TTC549 (cell line): ENCODE measurements around the gene SNX20.
A peak's percentile ranks its signal among the peaks of the same experiment; 100 is the strongest.

Experiments
- FAIRE-seq: peaks from 2 replicates; lab custom pipeline; 2012; peaks lifted over from hg19 to GRCh38; lab: Jason Lieb, UNC

Gene SNX20

DNA sequence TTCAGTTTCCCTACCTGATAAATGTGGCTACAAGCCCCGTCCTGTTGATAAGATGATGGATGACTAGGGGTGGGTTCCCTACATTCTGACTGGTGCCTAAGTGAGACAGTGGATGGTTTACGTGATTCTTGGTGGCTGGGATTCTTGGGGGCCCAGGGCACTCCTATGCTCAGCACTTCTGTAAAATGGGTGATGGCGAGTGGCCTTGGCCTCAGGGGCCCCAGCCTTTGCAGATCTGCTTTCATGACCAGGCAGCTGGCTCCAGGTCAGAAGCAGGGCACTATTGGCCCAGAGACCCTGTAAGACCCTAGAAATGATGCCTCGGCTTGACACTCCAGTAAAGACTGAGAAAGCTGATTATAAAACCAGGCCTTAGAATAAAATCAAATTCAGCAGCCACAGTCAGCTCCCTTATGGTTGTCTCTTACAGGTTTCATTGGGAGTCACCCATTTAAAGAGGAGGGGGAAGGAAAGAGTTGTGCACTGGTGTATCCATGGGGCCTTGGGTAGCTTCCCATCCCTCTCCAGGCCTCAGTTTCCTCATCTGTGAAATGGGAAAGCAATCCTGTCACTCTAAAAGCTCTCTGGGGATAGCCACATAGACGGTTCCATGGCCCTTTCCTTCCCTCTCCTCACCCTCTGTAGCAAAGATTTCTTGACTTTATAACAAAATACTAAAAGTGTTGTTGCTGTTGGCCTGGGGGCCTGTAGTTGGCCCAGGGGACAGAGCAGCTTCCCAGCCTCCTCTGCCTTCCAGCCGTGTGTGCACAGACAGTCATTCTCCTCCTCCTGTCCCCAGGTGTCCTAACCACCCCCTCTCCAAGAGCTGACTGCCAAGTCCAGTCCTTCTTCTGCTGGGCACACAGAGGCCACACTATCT, 1.2 kb downstream of the SNX20 start:
- no peak for FAIRE-seq

DNA sequence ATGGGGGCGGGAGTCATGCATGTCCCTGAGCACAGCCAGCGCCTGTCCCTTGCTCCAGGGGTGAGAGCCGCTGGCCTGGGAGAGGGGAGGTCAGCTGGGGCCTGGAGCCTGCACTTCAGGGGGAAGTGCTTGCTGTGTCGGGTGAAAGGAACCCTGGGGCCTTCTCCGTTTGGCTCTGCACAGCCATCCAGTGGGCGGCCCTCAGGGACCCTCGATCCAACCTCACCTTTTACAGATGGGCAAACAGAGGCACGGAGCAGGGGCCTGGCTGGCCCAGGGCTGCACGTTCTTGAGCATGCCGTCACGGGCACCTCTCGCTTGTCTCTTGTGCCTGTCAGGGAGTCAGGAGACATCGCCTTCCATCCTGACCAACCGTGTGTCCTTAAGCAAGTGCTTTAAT, 1.8 kb downstream of the SNX20 start:
- FAIRE-seq = no peak

DNA sequence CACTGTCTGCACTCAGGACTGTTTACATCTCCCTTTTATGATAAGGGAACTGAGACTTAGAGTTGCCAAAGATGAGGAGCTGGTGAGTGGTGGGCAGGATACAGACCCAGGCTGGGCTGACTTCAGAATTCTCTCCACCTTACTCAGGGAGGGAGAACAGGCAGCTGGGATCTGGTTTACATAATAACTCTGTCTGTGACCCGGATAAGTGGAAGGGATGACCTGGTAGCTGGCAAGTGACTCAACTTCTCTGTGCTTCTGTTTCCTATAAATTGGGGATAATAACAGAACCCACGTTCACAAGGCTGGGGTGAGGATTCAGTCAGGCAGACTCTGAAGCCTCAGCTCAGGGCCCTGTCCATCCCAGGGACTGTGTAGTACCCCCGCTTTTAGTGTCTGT, 2.6 kb downstream of the SNX20 start:
- no peak for FAIRE-seq

DNA sequence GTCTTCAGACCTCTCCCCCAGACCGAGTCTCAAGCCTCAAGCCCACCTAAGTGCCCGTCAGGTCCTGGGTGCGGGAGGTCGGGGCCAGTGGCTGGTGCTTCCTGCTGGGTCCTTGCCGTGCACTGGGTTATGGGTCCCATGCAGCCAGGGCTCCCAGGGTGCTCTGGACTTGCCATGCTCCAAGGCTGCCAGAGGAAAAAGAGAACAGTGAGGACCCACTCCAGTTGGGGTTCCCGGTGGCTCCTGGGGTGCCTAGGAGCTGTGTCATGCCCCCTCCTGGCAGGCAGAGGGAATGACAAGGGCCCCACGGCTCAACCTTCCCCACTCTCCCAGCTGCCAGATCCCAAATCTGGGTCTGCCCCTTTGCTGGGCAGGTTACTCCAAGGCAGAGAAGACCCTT, 3.8 kb downstream of the SNX20 start:
- FAIRE-seq = no peak

DNA sequence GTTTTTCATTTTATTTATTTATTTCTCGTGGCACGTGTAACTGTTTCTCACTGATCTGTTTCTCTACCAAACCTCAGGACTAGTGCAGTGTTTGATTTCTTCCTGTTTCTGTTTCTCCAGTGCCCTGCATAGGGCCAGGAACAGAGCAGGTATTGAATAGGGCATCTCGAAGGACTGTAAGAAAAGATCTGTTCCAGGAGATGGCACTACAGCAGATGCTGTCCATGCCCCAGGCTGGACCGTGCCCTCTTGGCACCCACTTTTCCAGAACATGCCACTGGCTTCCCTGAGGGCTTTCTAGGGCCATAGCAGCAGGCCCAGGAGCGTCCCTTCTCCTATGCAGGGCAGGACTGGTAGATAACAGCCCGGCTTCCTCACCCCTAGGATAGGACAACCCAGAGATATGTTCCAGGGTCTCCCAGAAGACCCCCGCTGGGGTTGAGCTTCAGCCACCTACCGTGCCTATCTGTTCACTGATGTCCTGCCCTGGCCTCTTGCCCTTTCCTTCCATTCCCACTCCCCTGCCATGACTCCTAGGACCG, 4.4 kb downstream of the SNX20 start:
- FAIRE-seq = no peak

DNA sequence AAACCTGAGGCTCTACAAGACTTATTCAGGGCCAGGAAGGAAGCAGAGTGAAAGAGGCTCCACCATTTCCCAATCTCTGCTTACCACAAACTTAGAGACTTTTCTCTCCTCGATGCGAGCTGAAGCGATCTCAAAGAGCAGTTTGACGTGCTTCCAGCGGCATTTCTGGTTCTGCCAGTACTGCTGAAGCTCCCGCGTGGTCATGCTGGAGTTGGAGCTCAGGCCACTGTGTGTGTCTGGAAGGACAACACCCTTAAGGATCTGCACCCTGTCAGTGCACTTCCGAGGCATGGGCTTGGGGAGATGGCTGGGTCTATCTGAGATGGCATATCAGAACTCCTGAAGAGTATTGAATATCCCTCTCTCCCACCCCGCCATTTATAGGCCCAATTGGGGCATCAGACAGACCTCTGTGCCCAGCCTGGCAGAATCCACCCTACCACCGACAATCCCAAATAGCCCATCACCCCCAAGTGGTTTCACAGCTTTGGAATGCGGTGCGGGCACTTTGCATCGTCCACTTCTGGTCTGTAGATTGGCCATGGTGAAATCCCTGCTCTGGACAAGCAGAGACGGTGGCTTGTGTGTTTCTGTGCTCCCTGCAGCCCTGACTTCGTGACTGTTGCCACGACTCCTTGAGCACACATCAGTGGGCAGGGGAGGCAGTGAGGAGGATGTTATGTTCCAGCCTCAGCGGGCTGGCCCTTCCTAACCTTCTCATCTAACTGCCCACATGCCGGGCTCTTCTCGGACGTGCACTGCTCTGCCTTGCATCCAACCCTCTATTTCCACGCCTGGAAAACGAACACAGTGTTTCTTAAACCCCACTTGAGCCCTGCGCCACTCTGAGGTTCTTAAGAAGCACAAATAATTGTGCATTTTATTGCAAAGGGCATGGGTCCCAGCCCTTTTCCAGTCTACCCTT, 5.2 kb downstream of the SNX20 start:
- no peak for FAIRE-seq

DNA sequence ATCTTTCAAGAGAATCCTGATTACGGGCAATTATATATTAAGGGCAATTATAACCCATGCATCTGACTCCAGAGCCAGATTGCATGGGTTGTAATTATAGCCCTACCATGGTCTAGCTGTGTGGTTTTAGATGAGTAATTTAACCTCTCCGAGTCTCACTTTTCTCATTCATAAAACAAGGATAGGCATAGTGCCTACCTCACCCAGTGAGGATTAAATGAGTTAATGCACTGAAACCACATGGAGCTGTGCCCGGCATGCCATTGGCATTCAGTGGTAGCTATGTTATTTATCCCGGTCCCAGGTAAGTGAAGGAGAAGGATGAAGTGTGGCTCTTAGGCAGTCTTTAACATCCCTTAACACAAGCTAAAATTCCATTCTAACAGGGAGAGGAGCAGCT, 6.3 kb downstream of the SNX20 start:
- FAIRE-seq = no peak

DNA sequence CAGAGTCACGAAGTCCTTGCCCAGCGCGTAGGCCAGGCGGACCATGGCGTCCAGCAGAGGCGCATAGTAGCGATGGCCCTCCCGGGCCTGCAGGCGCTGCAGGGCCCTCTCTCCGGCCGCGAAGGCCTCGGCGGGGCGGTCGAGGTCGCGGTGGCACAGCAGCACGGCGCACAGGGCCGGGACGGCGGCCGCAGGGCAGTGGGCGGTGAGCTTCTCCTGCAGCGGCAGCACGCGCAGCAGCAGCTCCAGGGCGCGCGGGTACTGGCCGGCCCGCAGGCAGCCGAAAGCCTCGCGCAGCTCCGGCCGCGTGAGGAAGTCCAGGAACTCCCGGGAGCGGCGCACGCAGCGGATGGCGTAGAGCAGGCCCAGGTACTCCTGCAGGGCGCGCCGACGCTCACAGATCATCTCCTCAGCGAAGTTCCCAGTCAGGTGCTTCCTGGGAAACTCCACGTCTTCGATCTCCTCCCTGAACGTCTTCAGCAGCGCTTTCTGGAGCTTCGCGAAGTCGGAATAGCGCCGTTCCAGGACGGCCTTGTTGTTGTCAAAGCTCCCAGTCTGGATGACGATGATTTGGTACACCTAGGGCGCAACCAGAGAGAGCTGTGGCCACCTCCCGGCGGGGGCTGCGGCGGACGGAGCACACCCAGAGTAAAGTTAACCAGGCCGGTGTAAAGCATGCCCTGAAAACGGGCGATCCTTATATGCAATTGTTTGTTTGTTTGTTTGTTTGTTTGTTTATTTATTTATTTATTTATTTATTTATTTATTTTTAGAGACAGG, 7.4 kb downstream of the SNX20 start:
- no peak for FAIRE-seq

DNA sequence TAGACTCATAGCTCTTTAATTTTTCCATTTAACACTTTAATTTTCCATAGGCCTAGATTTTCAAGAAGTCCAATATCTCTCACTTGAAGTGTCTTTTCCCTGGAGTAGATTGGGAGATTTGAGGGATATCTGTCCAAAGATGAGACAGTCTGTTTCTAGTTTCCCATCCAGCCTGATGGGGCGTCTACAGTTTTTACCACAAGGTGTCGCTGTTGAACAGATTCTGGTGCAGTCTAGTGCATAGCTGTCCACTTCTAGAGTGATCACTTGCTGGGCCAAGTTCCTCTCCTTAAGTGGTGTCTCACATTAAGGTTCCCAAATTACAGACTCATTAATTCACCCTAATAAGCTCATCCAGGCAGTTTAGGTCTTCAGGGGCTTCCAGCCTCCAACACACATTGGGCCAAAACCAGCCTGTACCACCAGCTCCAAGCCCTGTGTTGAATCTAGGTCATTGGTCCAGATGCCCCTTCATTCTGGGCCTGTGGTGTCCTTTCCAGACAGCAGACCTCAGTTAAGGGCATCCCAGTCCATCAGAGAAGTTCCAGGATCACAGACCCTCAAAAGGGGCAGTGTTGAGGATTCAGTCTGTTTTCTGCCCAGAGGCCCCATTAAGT, 9.4 kb downstream of the SNX20 start:
- FAIRE-seq = no peak

DNA sequence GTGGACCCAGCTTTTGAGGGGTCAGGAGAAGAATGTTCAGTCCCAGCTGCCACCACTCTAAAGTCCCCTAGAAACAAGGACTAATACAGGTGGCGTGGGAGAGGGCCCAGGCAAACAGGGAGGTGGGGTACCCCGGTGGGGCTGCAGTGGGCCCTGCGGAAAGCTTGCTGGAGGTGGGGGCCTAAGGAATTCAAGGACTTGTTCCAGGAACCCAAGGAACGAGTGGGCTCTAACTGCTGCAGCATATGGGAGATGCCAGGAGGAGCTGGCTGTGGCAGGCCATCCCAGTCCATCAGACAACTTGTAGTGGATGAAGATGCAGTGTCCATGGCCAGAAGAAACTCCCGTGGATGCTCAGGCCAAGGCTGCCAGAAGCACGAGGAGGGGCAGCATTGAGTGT, 10.6 kb downstream of the SNX20 start:
- no peak for FAIRE-seq

DNA sequence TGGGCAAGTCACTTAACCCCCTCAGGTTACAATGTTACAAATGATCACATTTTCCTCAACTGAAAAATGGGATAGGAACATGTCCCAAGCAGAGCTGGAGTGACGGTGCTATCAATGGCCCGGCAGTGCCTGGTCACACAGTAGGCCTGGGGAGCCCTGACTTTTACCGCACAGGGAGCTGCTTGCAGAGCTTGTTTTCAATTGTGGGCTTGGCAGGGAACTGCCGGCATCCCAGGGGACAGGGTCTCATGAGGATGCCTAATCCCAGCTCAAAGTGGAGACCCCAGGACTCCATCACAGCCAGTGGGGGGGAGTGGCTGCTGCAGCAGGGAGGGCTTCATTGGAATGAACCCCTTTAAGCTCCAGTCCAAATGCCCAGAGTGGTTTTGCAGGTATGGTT, 11.4 kb downstream of the SNX20 start:
- no peak for FAIRE-seq

DNA sequence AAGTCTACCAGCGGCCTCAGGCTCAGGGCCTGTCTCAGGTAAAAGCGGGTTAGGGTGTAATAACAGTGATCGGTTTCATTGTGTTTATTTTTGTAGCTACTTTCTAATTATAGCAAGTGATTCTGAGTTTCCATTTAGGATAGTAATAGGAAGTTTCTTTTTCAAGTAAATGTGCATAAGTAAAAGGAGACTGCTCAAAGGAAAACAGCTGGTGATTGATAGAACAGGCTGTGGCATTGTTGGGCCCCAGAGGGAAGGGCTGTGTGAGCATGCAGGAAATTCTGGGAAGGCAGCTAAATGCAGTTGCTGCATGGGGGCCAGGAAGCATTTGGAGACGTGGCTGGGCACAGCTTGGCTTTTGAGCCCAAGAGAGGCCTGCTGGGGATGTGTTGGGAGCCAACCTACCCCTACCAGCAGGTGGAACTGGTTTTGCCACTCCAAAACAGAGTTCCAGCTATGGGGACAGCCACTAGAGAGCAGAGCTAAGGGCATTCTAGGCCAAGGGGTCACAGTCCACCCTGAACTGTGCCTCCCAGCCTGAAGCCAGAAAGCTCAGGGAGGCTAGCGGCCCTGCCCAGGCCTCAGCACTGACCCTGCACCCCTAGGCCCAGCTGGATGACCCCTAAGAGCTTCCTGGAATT, 12.6 kb downstream of the SNX20 start:
- FAIRE-seq = no peak

DNA sequence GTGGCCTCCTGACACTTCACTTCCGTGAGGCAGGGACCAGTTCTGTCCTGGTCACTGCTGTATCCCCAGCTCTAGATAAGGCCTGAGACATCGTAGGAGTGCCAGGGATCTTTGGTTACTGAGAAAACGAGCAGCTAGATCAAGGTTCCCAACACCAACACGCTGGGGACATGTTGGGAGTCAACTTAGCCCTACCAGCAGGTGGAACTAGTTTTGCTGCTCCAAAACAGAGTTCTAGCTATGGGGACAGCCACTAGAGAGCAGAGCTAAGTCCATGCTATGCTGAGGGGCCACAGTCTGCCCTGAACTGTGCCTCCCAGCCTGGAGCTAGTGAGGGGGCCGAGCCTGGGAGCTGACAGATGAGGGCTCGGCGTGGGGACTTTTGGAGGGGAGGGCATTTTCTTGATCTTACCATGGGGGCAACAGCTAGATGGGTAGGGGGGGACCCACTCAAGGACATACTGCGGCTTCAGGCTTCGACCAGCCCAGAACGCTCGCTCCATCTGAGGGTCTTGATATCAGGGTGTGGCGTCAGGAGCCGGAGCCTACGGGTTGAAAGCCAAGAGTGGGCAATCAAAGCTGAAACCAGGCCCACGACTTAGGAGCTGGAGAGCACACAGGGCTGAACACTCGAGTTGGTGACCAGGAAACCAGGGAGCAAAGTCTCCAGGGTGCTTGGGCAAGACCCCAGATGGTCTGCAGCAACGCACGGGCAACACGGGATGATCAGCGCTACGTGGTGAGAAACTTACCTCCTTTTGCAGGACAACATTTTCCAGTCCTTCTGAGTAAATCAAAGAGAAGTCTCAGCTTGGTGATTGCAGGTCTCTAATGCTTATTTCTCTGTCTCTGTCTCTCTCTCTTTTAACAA, 13.4 kb downstream of the SNX20 start:
- FAIRE-seq = no peak

DNA sequence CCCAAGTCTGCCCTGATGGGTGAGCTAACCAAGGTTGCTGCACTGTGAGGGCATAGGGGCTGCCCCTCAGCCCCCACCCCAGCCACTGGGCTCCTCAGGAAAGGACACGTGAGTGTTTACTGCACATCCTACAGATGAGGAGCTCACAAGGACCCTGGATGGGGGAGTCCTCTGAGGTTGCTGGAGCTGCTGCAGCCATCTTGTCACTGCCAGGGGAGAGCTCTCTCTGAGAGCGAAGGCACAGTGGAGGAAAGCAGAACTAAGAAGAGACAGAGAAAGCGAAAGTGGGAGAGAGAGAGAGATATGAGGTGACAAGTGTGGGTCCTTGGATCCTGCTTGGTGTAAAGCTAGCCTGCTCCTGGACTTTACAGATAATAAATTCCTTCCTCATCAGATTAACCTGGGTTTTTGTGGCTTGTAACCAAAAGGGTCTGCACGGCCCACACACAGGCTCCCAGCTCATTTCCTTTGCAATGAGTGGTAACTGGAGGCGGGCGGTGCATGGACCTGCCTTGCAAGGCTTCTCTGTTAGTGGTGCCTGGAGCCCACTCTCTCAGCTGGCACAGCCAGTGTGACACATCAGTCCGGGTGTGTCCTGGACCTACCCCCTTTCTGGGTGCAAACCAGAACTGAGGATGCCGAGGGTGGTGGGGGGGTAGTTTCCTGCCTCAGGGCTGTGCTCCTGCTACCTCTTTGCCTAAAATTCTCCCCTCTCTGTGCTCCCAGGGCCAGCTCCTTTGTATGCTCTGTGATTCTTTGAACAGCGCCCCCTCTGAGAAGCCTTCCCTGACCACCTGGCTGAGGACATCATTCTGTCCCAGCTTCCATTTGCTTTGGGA, 14.2 kb downstream of the SNX20 start:
- FAIRE-seq = no peak

DNA sequence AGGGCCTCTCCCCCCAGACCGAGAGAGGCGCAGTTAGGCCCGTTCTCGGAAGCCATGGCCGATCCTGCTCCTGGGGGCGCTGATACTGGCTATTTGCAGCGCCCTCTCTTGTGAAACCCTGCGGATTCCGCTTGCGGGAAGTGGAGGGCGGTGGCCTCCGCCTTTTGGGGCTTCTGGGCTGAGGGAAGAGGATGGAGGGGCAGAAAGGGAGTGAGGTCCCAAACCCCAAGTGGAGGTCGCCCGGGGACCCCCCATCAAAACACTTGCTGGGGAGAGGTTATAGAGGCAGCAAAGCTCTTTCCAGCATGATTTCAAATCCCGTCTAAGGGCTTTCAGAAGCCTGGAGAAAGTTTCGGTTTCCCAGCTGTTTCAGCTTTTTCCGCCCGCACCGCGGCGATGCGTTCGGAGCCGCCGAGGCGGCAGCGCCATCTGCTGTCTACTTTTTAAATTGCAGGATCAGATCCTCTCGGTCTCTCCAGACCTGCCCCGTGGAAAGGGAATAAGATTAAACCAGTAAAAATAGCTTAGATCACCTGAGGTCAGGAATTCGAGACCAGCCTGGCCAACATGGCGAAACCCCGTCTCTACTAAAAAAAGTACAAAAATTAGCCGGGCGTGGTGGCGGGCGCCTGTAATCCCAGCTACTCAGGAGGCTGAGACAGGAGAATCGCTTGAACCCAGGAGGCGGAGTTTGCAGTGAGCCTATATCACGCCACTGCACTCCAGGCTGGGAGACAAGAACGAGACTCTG, 15.8 kb downstream of the SNX20 start:
- FAIRE-seq = peak; percentile 50

DNA sequence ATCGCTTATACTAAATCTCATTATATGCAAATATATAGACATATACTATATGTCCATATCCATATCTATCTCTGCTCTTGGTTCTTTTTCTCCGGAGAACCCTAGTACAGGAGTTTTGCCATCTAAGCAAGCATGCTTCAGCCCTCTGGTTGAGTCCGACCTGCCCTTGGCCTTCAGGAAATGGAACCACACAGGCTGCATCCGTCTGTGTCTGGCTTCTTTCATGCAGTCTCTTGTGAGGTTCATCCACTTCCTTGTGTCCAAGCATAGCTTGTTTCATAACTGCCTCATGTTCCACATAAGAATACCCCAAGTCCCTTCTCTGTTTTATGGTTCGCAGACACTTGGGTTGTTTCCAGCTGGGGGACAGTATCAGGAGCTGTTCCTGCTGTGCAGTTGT, 16.8 kb downstream of the SNX20 start:
- no peak for FAIRE-seq

DNA sequence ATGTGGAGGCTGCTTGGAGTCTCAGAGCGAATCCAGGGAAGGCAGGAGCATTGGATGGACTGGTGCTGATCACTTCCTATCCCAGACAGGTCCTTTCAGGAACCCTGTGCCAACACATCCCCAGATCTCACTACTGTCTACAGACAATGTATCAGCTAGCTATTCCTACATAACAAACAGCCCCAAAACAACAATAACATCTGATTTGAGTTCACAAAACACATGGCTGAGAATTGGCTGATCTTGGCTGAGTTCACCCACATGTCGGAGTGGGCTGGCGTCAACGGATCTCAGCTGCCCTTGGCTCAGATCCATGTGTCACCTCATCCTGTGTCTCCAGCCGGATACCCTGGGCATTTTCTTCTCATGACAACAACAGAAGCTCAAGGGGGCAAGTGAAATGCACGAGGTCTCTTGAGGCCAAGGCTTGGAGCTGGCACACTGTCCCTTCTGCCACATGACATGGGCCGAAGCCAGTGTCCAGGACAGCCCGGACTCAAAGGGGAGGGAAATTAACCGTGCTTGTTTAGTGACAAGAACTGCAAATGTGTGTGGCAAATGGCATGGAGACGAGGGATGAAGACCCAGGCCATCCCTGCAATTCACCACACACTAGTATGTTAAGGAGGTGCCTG, 18.7 kb downstream of the SNX20 start:
- FAIRE-seq = no peak

DNA sequence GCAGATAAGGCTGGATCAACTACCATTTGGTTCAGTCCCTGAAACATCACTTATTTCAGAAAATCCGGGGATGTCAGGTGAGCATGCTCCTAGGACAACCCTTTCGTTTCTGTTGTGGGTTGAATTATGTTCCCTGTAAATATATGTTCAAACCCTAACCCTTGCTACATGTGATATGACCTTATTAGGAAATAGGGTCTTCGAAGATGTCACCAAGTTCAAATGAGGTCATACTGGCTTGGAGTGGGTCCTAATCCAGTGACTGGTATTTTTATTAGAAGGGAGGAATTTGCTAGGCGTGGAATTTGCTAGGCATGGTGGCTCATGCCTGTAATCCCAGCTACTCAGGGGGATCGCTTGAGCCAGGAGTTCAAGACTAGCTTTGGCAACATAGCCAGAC, 21.3 kb downstream of the SNX20 start:
- FAIRE-seq = no peak
